CD4-positive, alpha-beta T cell treated with Interleukin-17A for 1 hour (primary cell): ENCODE measurements around the gene SH3RF1.

ENCODE experiments used
- DNase-seq: peaks from one replicate; pipeline ENCODE4 v3.0.0-alpha.2; 2020

SH3RF1 gene

GRCh38 chr4:169158046-169158445 is 112.7 kb downstream of the SH3RF1 start:
- DNase-seq, result no peak

DNA sequence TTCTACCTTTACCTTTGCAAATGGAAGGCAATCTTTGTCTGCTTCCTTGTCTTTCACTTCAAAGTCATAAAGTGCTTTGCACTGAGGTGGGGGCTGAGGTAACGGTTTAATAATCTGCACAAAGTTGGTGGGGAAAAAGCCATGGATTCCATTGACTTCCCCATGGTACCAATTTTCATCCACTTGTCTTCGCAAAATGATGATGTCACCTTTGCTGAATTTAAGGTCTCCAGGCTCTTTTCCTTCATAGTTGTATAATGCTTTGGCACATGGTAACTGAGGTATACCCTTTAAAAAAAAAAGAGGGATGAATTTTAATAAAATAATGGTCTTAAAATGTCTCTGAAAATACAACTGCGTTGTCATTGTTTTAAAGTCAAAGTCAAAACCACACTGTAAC is 114.4 kb downstream of the SH3RF1 start:
- no peak for DNase-seq

DNA sequence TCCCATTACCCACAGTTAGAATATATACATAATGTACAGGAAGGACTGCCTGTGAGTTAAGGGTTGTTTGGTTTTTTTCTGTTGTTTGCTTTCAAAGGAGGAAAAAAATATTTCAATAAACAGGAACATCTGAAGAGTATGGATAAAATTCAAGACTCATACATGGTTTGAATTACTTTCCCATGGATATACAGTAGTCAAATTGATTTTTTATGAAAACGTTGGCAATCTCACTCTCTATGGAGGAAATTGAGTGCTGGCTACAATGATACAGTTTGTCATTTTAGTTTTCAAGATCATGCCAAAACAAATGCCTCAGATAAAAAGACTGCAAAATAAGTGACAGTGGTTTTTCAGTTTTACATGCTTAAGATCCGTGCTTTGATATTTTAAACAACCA is 116.6 kb downstream of the SH3RF1 start:
- no peak for DNase-seq

GRCh38 chr4:169153481-169154087 is 117.2 kb downstream of the SH3RF1 start:
- DNase-seq, result no peak

- DNase-seq, result no peak
Observed at GRCh38 chr4:169152899-169153298, 117.9 kb downstream of the SH3RF1 start.

DNA sequence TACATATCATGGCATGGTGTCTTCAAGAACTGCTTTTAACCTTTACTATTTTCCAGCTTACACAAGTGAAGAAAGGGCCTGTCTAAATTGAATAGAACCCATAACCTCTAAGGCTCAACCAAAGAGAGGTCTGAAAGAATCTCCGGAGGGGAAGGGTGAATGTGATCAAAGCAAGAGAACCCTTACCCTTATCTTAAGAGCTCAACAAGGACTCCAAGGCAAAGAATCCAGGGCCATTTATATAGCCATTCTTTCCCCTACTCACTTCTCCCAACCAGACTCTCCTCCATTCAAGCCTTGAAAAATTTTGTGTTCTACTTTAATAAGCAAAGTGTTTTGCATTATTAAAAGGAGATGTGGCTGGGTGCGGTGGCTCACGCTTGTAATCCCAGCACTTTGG is 118.7 kb downstream of the SH3RF1 start:
- no peak for DNase-seq

- DNase-seq, result no peak
Observed at GRCh38 chr4:169151671-169152070, 119.1 kb downstream of the SH3RF1 start.

- no peak for DNase-seq
Observed at GRCh38 chr4:169150806-169151205, 120.0 kb downstream of the SH3RF1 start.

DNA sequence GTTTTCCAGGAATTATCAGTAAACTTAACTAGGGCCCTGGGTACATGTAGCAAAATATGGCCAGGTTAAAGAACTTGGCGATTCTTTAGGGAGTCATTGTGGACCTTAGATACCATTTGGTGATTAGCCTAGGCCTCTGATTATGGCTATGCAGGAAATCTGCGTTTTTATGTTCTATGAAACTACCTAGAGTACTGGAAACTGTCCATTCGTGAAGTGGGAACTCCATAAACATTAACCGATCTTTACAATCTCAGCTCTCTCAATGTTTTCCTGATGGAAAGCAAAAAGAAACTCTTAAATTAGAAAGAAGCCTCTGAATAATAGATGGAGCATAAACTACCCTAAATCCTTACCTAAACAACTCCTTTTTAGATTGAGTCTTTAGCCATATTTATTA is 121.9 kb downstream of the SH3RF1 start:
- DNase-seq, result no peak

GRCh38 chr4:169147191-169147590 is 123.6 kb downstream of the SH3RF1 start:
- DNase-seq, result no peak

DNA sequence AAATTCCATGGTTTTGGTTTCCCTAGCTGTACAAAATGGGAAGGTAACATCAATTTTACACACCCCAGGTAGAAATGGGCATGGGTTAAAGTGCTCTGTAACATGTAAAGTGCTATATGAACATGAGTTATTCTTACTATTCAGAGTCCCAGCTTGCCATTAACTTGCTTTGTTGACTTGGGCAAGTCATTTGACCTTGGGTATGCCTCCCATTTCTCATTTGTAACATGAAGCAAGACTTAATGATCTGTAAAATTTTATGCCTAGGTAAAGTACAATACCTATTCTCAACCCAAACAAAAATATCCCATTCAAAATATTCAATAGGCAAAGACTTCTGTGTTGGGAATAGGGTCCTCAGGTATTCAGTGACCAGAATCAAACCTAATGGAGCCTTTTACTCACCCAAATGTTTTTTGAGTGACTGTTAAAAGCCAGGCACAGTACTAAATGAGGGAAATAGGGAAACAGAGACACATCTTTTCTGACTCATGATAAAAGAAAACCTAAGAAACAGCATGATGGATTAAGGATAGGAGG is 126.6 kb downstream of the SH3RF1 start:
- DNase-seq, result no peak

DNA sequence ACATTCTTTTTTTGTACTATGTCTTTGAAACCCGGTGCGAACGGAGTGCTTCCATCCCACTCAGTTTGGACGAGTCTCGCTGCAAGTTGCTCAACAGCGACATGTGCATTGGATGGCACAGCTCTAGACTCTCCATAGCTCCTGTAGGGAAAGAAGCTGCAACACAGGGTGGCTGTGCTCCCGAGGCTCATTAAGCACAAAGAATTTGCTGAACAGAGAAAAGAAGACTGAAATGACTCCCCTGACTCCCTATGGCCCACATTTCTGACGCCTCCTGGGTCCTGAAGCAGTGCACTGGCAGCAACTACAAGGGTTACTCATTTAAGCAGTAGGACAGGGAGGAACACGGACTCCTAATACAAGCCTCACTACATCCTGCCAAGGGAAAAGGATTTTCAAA is 127.4 kb downstream of the SH3RF1 start:
- no peak for DNase-seq

- no peak for DNase-seq
Observed at GRCh38 chr4:169142906-169143305, 127.8 kb downstream of the SH3RF1 start.

DNA sequence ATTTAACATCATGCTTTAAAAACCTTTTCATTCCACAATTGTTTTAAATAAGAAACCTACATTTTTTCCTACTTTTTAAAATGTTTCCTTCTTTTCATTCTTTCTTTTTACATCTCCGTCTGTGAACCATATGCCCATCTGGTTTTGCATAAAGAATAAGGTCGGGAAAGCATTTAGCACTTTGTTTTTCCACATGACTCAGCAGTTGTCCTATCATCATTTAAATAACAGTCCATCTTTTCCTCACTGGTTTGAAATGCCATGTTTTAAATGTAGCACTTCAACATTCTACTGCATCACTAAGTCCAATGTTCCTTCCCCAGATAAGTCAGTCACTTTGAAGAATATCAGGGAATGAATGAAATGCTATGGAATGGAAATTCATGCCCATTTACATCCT is 128.4 kb downstream of the SH3RF1 start:
- DNase-seq, result no peak

GRCh38 chr4:169139021-169139420 is 131.7 kb downstream of the SH3RF1 start:
- DNase-seq, result no peak

GRCh38 chr4:169137558-169137920 is 133.2 kb downstream of the SH3RF1 start:
- no peak for DNase-seq

- DNase-seq, result no peak
Observed at GRCh38 chr4:169136796-169137557, 133.8 kb downstream of the SH3RF1 start.

GRCh38 chr4:169136330-169136729 is 134.4 kb downstream of the SH3RF1 start:
- DNase-seq, result no peak

DNA sequence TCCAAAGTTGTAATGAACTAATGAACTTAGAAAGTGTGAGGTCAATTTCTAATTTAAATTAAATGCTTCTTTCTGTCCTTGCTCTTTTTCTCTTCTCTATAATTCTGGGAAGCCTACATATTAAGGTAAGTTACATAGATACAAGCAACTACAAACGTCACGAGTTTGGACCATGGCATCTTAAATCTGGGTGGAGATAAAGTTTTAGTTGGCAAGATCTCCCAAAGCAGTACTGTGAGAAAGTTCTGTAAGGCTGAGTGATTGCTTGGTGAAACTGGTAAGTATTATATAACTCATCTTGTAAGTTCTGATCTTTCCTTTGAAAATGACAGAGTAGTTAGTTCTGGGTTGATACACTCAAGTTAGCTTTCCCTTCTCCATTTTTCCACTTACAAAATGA is 135.0 kb downstream of the SH3RF1 start:
- no peak for DNase-seq

DNA sequence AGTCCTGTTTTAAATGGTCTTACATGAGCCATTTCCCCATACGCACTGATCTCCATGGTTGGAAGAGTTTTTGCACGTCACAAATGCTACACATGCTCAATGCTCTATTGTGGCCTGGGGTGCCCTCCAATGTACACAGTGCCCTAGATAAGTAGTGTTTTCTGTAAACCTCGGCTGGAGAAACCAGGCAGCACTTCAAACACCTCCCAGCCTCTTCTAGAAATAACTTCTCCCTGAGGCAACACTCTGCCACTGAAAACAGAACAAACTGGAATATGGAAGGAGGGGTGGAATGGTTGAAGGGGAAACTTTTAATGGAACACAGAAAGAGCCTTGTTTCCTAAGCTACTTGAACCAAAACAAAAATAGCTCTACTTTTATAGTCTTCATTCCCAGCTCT is 136.8 kb downstream of the SH3RF1 start:
- no peak for DNase-seq

DNA sequence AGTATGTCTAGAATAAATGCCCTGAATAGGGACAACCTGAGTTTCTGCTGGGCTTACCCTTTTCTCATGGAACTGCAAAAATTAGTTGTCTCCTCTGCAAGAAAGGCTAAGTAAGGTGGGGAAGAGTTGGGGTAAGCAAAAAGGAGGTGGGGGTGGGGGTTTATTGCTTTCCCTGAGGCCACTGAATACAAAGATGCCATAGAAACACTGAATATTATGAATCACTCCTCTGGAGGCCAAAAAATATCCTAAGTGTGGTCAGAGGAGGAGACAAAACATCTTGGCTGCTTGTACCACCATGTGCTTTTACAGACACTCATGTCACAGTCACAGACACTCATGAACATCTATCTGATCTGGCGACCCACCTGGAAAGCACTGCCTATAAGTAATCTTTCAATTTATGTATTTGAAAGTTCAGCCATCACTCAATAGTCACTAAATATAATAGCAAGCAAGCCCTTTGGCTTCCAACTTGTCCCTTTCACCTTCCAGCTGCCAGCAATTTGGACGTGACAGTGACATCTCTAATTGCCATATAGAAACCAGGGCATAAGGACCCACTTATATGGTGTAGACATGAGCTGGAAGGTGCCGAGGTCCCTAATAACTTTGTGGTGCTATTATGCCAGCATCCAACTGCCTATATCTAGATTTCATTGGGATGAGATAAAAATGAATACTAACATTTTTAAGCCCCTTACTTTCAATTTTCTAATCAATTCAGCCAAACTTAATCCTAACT is 138.0 kb downstream of the SH3RF1 start:
- no peak for DNase-seq

GRCh38 chr4:169131556-169132208 is 139.1 kb downstream of the SH3RF1 start:
- no peak for DNase-seq

GRCh38 chr4:169128902-169129301 is 141.9 kb downstream of the SH3RF1 start:
- DNase-seq, result no peak
